GM18858 (cell line): ENCODE results near the gene VPS29.
"Not testable (repeated sequence)": the region's sequence is repeated elsewhere in the genome, so short reads cannot be mapped to it uniquely, and the experiment has no call there.

Experiments
- ATAC-seq: cut with Tn5 transposase; IDR thresholded peaks from one replicate; pipeline ENCODE4 v1.9.1; 2021; ENCODE audit not compliant: unreplicated experiment

The VPS29 gene

GRCh38 chr12:110528277-110528839, 26.4 kb upstream of the VPS29 start:
- ATAC-seq = no peak

- ATAC-seq = not testable (repeated sequence)
Observed at GRCh38 chr12:110520876-110521712, 19.2 kb upstream of the VPS29 start.

GRCh38 chr12:110518014-110518413, 16.1 kb upstream of the VPS29 start:
- ATAC-seq = not testable (repeated sequence)

GRCh38 chr12:110516995-110517394, 15.1 kb upstream of the VPS29 start:
- no peak for ATAC-seq

GRCh38 chr12:110514363-110514762, 12.5 kb upstream of the VPS29 start:
- no peak for ATAC-seq

- ATAC-seq = no peak
Observed at GRCh38 chr12:110513842-110514241, 11.9 kb upstream of the VPS29 start.

GRCh38 chr12:110508071-110508586, 6.2 kb upstream of the VPS29 start:
- no peak for ATAC-seq

- ATAC-seq = no peak
Observed at GRCh38 chr12:110505332-110505731, 3.4 kb upstream of the VPS29 start.

GRCh38 chr12:110503432-110503831, 1.5 kb upstream of the VPS29 start:
- no peak for ATAC-seq

GRCh38 chr12:110501399-110501751, 536 bp downstream of the VPS29 start:
- peak; percentile 11 for ATAC-seq

- ATAC-seq = no peak
Observed at GRCh38 chr12:110498984-110499706, 2.8 kb downstream of the VPS29 start.

GRCh38 chr12:110475426-110475825, 26.5 kb downstream of the VPS29 start:
- ATAC-seq = no peak

GRCh38 chr12:110468214-110469048, 33.5 kb downstream of the VPS29 start, which contains the start of the genes FAM216A and GPN3:
FAM216A (plus strand) TSS chr12:110468845; CDS start chr12:110468876, 31 bp downstream.
GPN3 (minus strand) TSS chr12:110468257; CDS start chr12:110468203, 54 bp downstream.
- peak; percentile 44 for ATAC-seq

- no peak for ATAC-seq
Observed at GRCh38 chr12:110467847-110468213, 34.1 kb downstream of the VPS29 start.

- ATAC-seq = no peak
Observed at GRCh38 chr12:110466791-110467190, 35.1 kb downstream of the VPS29 start.

GRCh38 chr12:110465765-110466164, 36.1 kb downstream of the VPS29 start:
- not testable (repeated sequence) for ATAC-seq

- no peak for ATAC-seq
Observed at GRCh38 chr12:110465024-110465423, 36.9 kb downstream of the VPS29 start.

- ATAC-seq = not testable (repeated sequence)
Observed at GRCh38 chr12:110461189-110461588, 40.7 kb downstream of the VPS29 start.

GRCh38 chr12:110458756-110459155, 43.2 kb downstream of the VPS29 start:
- no peak for ATAC-seq

- ATAC-seq = no peak
Observed at GRCh38 chr12:110453569-110454296, 48.2 kb downstream of the VPS29 start.
